ENCODE data around the gene SHBG.

- TF ChIP-seq CTCF (IDR thresholded peaks at IDR 0.05) = no peak
- no peak for TF ChIP-seq POLR2A (IDR thresholded peaks at IDR 0.05)
Observed at GRCh38 chr17:7626956-7627249, 3.0 kb upstream of the SHBG start.

Data from tibial nerve (tissue), 3 donors.